ACHN (cell line): ENCODE measurements around the gene WDR19.
"Not testable (repeated sequence)": the region's sequence is repeated elsewhere in the genome, so short reads cannot be mapped to it uniquely, and the experiment has no call there.

ENCODE experiments used
- DNase-seq: peaks from one replicate; pipeline ENCODE4 v3.0.0-alpha.2; 2015
- in situ Hi-C: cut with HindIII; loops from 2 replicates; pipeline ENCODE4 v1.10.0; 2017; ENCODE audit warnings: low sequenced_read_pairs, low pct_ligation_motif_present, low pct_unique_long_range_greater_than_20kb

Gene WDR19

DNA sequence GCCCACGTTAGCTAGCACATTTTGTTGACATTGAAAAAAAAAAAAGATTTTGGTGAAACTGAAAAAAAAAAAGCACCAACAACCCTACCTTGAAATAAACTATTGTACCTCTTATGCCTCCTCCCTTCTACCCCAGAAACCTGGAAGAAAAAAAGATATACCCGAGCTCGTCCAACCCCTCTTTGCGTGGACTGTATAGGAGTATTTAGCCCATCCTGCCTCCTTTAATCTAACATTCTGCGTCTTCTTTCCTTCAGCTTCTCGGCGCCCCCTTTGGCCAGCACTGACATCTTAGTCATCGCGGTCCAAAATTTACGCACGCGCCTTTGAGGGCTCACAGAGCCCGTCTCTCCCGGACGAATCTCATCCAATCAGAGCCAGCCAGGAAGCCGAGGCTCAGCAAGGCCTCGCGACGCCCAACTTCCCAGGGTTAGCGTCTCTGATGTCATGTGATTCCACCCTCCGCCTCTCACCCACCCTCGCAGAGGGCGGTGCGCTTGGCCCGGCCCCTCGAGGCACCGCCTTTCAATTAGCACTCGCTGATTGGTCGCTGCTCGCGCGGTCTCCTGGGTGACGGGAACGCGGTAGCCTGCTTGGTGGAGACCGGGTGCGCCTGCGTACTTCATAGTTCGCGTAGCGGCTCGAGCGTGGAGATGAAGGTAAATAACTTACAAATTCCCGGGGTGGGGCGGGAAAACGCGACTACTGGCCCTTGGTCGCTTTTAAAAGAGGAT is at the start of gene WDR19:
TSS of gene WDR19 (plus strand) at position 625 of the 734 bp plus-strand sequence. CDS start at position 654, 29 bp downstream.
- in situ Hi-C loops: no loop called here
- DNase-seq: peak; percentile 99

DNA sequence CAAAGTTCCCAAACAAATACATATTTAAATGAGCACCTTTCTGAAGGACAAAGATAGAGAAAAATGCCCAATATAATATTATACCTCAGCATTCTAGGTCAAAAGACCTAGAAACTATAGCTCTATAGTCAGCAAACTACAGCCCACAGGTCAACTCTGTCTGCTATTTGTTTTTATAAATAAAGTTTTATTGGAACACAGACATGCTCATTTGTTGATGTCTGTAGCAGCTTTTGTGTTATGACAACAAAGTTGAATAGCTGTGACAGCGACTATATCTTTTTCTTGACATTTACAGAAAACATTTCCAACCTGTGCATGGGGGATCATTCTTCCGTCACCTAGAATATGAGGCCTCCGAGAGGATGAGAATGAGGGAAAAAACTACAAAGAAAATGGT is 48.7 kb upstream of the WDR19 start:
- in situ Hi-C loops: no loop called here
- no peak for DNase-seq

DNA sequence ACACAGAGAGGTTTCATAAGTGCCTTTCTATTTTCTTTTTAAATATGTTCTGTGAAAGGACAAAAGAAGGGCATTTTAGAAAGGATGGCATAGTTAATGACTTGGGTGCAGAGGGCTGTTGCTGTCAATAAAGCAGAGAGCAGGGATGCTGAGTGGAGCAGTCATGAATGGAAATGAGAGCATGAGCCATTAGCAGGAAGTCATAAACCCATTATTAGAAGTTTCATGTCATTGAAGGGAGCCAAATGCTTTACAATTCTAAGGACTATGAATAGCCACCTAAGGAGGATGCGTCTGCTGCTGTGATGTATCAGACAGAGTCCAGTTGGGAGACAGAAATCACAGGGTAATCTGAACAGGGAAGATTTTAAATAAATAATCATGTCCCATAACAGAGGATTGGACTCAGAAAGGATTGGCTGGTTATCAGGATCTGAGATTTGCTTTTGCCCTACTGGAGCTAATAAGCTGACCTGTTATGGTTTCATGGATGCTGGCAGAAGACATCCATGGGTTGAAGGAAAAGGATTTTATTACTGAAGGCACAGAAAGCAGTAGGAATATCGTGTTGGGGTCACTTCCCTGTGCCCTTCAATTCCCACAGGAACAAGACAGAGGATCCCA is 47.5 kb upstream of the WDR19 start:
- no peak for DNase-seq
- in situ Hi-C loops: no loop called here

DNA sequence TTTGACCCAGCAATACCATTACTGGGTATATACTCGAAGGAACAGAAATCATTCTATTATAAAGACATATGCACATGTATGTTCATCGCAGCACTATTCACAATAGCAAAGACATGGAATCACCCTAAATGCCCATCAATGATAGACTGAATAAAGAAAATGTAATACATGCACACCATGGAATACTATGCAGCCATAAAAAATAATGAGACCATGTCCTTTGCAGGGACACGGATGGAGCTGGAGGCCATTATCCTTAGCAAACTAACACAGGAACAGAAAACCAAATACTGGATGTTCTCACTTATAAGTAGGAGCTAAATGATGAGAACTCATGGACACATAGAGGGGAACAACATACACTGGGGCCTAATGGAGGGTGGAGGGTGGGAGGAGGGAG is 44.1 kb upstream of the WDR19 start:
- in situ Hi-C loops, DNase-seq: not testable (repeated sequence)

DNA sequence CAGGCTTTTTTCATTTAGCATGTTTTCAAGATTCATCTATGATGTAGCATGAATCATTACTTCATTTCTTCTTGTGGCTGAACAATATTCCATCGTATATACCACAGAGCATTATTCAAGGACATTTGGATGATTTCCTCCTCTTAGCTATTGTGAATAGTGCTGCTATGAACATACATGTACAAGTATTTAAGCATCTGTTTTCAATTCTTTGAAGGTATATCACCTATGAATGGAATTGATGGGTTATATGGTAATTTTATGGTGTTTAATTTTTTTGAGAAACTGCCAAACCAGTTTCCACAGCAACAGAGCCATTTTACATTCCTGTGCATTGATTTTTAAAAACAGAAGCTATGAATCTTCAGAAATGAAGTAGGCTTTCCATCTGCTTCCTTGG is 36.1 kb upstream of the WDR19 start:
- in situ Hi-C loops: no loop called here

DNA sequence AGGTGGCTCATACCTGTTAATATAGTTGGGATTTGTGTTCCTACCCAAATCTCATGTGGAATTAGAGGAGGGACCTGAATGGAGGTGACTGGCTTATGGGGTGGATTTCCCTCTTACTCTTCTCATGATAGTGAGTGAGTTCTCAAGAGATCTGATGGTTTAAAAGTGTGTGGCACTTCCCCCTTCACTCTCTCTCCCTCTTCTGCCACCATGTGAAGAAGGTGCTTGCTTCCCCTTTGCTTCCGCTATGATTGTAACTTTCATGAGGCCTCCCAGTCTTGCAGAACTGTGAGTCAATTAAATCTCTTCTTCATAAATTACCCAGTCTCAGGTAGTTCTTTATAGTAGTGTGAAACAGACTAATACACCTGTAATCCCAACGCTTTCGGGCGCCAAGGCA is 28.3 kb upstream of the WDR19 start:
- in situ Hi-C loops: no loop called here
- DNase-seq: no peak

More for the DNA sequence above, 36.1 kb upstream of the WDR19 start:
- DNase-seq: no peak

DNA sequence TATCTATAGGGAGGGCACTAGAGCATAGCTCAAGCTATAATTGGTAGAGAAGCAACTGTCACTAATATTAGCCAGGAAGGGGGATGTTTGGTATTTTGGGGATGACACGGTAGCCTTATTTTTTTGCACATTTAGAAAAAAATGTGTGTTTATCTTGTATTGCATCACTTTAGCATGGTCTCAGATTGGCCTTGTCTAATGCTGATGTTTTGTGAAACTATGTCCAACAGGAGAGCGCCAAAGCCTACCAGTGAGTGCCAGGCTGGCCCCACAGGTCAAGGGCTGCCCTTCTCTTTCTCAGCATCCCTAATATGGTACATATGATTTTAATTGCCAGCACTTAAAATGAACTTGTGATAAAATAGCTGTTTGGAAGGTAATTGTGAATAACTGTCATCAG is 24.8 kb upstream of the WDR19 start:
- in situ Hi-C loops: no loop called here

DNA sequence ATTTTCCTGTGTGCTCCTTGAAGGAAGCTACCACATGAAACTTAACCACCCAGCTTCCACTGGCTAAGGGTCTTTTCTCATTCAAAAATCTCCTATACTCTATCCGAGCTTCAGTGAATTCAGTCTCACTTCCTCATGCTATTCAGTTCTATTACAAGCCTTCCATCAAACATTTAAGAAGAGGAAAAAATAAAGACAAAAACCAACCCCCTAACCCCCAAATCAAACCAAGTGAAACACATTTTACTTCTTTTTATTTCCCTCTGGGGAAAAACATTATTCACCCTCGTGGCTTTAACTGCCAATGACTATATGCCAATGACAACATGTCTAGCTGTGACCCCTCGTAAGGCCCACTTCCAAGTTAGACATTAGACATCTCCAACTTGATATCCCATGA is 16.2 kb upstream of the WDR19 start:
- in situ Hi-C loops: no loop called here
- no peak for DNase-seq

More for the DNA sequence above, 24.8 kb upstream of the WDR19 start:
- no peak for DNase-seq

DNA sequence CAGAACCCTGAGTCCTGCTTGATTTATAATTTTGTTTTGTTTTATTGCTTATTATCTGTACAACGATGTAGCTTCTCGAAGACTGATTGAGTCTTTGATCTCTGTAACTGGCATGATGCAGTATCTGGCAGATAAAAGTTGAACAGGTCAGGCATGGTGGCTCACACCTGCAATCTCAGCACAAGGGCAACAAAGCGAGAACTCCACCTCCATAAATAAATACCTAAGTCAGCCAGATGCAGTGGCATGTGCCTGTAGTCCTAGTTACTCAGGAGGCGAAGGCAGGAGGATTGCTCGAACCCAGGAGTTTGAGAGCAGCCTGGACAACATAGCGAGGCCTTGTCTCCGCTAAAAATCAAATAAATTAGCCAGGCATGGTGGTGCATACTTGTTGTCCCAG is 15.7 kb upstream of the WDR19 start:
- in situ Hi-C loops: no loop called here
- no peak for DNase-seq

DNA sequence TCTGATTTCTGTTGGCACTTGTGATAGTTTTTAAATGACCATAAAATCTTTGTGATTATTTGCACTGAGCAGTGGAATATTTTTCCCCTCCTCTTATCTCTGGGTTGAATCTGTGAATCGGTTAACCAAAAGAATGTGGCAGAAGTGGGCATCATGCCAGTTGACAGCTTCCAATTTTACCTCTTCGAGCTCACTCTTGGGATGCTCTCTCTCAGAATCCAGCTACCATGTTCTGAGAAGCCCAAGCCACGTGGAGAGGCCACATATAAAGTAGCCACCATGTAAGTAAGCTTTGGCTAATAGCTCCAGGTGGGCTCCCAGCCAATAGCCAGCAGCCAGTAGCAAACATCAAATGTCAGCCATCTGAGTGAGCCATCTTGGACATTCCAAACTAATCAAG is 12.9 kb upstream of the WDR19 start:
- DNase-seq: peak; percentile 3
- in situ Hi-C loops: no loop called here

DNA sequence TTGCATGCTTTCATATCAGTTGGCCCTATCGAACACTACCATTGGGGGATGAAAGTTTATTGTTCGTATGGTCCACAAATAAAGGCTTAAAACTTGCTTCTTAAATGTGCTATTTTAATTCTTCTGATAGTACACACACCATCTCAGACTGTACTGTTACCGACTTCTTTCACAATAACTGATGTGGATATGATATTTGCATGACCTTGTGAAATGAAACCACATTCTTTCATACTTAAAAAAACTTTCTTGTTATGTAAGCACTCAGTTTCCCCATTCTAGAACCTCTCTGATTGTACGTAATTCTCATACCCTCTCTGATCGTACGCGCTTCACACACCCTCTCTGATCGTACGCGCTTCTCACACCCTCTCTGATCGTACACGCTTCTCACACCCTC is 12.0 kb upstream of the WDR19 start:
- no peak for DNase-seq
- in situ Hi-C loops: no loop called here

DNA sequence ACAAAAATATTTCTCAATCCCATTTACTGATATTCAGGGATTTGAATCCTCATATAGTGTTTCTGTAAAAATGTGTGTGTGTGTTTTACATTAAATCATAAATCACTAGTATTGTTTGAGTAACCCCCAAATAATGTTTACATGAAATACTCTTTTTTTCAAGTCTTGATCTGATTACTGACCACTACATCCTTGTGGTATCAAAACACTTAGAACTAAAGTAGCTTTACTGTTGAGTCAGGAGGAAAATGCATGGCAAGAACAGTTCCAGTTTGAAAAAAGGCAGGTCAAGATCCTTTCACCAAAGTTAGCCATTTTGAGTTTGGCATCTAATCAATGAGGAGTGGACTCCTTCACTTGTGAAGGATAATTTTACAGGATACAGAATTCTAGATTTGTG is 3.6 kb upstream of the WDR19 start:
- in situ Hi-C loops: no loop called here
- no peak for DNase-seq

DNA sequence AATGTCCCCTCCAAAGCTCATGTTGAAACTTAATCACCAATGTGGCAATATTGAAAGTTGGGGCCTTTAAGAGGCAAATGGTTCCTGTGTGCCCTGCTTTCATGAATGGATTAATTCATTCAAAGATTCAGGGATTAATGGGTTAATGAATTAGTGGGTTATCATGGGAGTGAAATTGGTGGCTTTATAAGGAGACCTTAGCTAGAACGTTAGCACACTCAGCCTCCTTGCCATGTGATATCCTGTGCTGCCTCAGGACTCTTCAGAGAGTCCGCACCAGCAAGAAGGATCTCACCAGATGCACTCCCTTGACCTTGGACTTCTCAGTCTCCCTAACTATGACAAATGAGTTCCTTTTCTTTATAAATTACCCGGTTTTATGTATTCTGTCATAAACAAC is 2.6 kb upstream of the WDR19 start:
- DNase-seq: no peak
- in situ Hi-C loops: no loop called here

DNA sequence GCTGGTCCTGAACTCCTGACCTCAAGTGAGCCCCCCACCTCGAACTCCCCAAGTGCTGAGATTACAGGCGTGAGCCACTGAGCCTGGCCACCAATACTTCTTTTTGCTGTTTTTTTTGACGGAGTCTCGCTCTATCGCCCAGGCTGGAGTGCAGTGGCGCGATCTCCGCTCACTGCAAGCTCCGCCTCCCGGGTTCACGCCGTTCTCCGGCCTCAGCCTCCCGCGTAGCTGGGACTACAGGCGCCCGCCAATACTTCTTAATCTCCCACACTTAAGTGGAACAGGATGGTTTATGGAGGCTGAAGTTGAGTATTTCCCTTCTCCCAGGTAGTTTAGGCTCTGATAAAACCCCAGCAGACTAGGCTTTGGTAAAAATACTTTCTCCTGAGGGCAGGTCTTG is 1.7 kb upstream of the WDR19 start:
- in situ Hi-C loops, DNase-seq: not testable (repeated sequence)

DNA sequence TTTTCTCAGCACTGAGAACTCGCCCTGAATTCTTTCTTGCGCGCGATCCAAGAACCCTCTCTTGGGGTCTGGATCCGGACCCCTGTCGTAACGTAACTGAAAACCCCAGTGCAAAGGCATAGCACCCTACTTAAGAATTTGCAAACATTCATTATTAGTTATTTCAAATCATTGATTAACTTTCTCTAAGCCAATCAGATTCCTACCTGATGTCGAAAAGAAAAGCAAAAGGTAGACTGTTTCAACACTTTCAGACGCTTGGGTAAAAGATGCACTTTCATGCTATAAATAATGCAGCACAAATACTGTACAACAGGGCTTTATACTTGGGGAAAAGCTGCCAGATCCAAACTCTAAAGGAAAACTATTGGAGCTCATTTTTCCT is 817 bp upstream of the WDR19 start:
- in situ Hi-C loops: no loop called here
- no peak for DNase-seq

DNA sequence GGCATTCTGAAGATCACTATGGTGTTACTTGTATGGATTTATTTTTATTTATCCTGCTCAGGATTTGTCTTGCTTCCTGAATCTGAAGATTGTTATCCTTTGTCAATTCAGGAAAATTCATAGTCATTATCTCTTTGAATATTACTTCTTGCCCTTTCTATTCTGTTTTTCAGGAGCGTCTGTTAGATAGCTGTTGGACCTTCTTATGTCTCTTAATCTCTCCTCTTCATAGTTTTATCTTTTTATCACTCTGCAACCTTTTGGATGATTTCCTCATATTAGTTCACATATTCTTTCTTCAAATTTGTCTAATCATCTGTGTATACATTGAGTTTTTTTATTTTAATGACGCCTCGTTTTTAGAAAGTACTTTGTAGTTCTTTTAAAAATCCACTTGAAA is 19.6 kb downstream of the WDR19 start:
- DNase-seq: no peak
- in situ Hi-C loops: no loop called here

DNA sequence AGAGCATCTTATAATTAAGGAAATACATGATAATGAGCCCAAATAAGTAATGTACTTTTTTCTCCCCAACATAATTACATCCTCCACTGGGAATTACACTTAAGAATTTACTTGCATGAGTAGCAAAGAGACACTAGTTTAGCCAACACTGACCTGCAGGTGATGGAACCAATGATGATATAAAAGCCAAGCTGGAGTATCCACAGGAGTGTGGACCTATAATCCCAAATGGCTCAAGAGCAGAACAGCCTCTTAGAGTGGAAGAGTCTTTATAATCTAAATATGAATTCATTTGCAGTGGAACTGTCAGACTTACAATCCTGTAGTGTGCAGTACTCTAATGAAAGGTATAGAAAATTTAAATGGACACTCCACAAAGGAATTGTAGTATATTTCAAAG is 22.2 kb downstream of the WDR19 start:
- DNase-seq: no peak
- in situ Hi-C loops: no loop called here

DNA sequence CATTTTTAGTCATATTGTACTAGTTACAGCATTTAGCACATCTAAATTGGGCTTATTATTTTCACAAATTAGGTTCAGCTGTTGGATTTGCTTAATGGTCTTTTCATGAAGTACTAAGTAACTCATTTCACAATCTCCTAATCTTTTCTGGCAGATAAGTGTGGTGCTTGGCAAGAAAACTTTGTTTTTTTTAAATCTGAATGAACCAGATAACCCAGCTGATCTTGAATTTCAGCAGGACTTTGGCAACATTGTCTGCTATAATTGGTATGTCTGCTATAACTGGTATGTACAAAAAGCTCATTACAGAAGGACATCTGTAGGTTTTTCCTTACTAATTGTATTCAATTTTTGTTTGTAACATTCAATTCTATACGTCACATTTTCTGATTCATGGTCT is 22.7 kb downstream of the WDR19 start:
- DNase-seq: no peak
- in situ Hi-C loops: no loop called here

DNA sequence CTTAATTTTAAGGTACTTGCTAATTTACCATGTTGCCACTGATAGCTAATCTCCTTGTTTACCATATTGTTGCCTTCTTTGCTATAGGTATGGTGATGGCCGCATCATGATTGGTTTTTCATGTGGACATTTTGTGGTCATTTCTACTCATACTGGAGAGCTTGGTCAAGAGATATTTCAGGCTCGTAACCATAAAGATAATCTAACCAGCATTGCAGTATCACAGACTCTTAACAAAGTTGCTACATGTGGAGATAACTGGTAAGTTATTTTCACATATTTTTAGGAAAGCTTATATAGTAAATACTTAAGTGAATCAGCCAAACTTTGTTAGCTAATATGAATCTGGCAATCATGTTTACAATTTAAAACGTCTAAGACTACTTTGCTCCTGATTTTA is 23.1 kb downstream of the WDR19 start:
- no peak for DNase-seq
- in situ Hi-C loops: no loop called here

DNA sequence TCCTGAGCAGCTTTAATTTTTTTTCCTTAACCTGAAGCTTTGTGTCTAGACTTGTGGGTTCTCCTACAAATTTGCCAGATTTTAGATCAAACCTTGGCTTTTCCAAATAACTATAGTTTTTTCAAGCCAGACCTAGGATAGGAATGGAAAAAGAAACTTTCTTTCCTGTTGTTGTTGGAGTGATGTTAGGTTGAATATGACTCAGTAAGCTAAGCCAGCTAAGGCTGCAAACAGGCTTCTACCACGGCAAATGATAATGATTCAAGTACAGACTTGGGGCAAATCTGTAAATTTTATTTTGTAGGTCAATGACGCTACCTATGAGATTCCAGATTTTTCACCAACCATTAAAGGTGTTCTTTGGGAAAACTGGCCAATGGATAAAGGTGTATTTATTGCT is 45.6 kb downstream of the WDR19 start:
- no peak for DNase-seq
- in situ Hi-C loops: no loop called here
